ENCODE results near the gene CTLA4.

DNA sequence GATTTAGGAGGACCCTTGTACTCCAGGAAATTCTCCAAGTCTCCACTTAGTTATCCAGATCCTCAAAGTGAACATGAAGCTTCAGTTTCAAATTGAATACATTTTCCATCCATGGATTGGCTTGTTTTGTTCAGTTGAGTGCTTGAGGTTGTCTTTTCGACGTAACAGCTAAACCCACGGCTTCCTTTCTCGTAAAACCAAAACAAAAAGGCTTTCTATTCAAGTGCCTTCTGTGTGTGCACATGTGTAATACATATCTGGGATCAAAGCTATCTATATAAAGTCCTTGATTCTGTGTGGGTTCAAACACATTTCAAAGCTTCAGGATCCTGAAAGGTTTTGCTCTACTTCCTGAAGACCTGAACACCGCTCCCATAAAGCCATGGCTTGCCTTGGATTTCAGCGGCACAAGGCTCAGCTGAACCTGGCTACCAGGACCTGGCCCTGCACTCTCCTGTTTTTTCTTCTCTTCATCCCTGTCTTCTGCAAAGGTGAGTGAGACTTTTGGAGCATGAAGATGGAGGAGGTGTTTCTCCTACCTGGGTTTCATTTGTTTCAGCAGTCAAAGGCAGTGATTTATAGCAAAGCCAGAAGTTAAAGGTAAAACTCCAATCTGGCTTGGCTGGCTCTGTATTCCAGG, at the start of gene CTLA4:
- TF ChIP-seq, protein P1, sequence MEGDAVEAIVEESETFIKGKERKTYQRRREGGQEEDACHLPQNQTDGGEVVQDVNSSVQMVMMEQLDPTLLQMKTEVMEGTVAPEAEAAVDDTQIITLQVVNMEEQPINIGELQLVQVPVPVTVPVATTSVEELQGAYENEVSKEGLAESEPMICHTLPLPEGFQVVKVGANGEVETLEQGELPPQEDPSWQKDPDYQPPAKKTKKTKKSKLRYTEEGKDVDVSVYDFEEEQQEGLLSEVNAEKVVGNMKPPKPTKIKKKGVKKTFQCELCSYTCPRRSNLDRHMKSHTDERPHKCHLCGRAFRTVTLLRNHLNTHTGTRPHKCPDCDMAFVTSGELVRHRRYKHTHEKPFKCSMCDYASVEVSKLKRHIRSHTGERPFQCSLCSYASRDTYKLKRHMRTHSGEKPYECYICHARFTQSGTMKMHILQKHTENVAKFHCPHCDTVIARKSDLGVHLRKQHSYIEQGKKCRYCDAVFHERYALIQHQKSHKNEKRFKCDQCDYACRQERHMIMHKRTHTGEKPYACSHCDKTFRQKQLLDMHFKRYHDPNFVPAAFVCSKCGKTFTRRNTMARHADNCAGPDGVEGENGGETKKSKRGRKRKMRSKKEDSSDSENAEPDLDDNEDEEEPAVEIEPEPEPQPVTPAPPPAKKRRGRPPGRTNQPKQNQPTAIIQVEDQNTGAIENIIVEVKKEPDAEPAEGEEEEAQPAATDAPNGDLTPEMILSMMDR (IDR thresholded peaks at IDR 0.05) = no peak
- no peak for TF ChIP-seq POLR2A (IDR thresholded peaks at IDR 0.05; ENCODE audit: low read depth)

Measured in esophagus muscularis mucosa (tissue), 3 donors.